Body of pancreas (tissue), 4 donors: Measurements from ENCODE around the gene FAM43B. TPM values are rescaled to one million over a fixed set of nuclear protein-coding genes. Genes with fewer than 3 reads are reported as not detected.

Experiments
- ATAC-seq: fragments of 150-250 bp; one replicate; pipeline ENCODE4 v1.9.1; 2016
- DNase-seq, 4 donors: peaks; one replicate each; pipeline ENCODE4 v3.0.0-alpha.2; 2019
- H3K27ac ChIP-seq, 4 donors: fragments of 200-600 bp; sonication (generic); 1 replicate in 3 of 4; 2 replicates in 1 of 4; pipeline versions ENCODE4 v1.5.1 to v1.6.1; 2016 to 2019; ENCODE audit warnings: mild to moderate bottlenecking in 1 of 4, mixed read lengths in 1 of 4, moderate library complexity in 1 of 4
- H3K27me3 ChIP-seq, 2 donors: fragments of 200-600 bp; sonication (generic); one replicate each; pipeline ENCODE4 v1.6.0; 2016; ENCODE audit warnings: mild to moderate bottlenecking in 1 of 2
- H3K36me3 ChIP-seq, 2 donors: fragments of 200-600 bp; sonication (generic); replicated peaks in 1 of 2; 2 replicates each; pipeline ENCODE4 v1.5.1; 2016; ENCODE audit warnings: low read depth in 2 of 2; ENCODE audit not compliant: insufficient read depth in 1 of 2
- H3K4me1 ChIP-seq: fragments of 200-600 bp; sonication (generic); one replicate; pipeline ENCODE4 v1.6.0; 2016
- H3K4me3 ChIP-seq, 2 donors: fragments of 200-600 bp; sonication (generic); 1 replicate in 1 of 2; 2 replicates in 1 of 2; pipeline ENCODE4 v1.5.1; 2016 to 2019
- H3K9me3 ChIP-seq, 3 donors: fragments of 200-600 bp; sonication (generic); 1 replicate in 2 of 3; 2 replicates in 1 of 3; pipeline ENCODE4 v1.5.1; 2016
- CTCF ChIP-seq, 7 experiments: fragments of 450-650 bp in 4 of 7; fragments of 200-600 bp in 3 of 7; sonication (generic) in 3 of 7; IDR thresholded peaks; one replicate each; pipeline ENCODE4 v1.5.1; 2016 to 2019; ENCODE audit warnings: antibody characterized with exemption in 7 of 7
- POLR2A ChIP-seq, 3 donors: fragments of 450-650 bp; IDR thresholded peaks; one replicate each; pipeline ENCODE4 v1.6.1; 2016; ENCODE audit warnings: antibody characterized with exemption in 3 of 3, mild to moderate bottlenecking in 2 of 3
- WGBS, 2 donors: methylation state at CpG; one replicate each; pipeline ENCODE4 v1.1.5; 2017; 5-methylcytosine and 5-hydroxymethylcytosine counted together
- intact Hi-C: fragments of 100-400 bp; cut with DNase I; formaldehyde crosslinking; loops from one replicate; pipeline ENCODE4 v1.15.1; 2023
- total RNA-seq, 2 donors: library from RNA; depleted of rRNA; stranded (reverse); fragments of >200 nt; gene quantifications; one replicate each; pipeline ENCODE4 v1.1.0, GENCODE V29; 2016

Gene FAM43B
- total RNA-seq, 2 donors from 2014 or later, result 0.26 to 3.6 TPM

GRCh38 chr1:20571427-20571826, 19.1 kb downstream of the FAM43B start:
- Histone ChIP-seq H3K4me3 (no peak overlapping the region), H3K27me3 (no peaks in the 10 kb centered on the region), H3K9me3 (no peaks in the 10 kb centered on the region), H3K27ac (no peak overlapping the region), H3K36me3 (no peaks in the 10 kb centered on the region), H3K4me1 (no peaks in the 10 kb centered on the region)
- no peak for ATAC-seq
- DNase-seq, result no peak
- 79 to 87% methylated on average over 4 to 5 of the region's 5 CpGs for WGBS, 2 donors
- intact Hi-C loops, result no loop called here
- no peak for TF ChIP-seq POLR2A (IDR thresholded peaks at IDR 0.05)
- TF ChIP-seq CTCF (IDR thresholded peaks at IDR 0.05), result no peak

- 65 to 67% methylated on average over 1 of the region's 1 CpG for WGBS, 2 donors
- Histone ChIP-seq H3K27me3 (no peaks in the 10 kb centered on the region), H3K9me3 (no peaks in the 10 kb centered on the region), H3K4me3 (no peak overlapping the region), H3K27ac (no peak overlapping the region), H3K4me1 (no peaks in the 10 kb centered on the region), H3K36me3 (no peaks in the 10 kb centered on the region)
- TF ChIP-seq CTCF (IDR thresholded peaks at IDR 0.05), result no peak
- TF ChIP-seq POLR2A (IDR thresholded peaks at IDR 0.05), result no peak
- intact Hi-C loops, result no loop called here
- ATAC-seq (no peak), DNase-seq (no peak)
These were observed 21.6 kb downstream of the FAM43B start for GRCh38 chr1:20573987-20574386.

- Histone ChIP-seq H3K36me3 (no peaks in the 10 kb centered on the region), H3K4me3 (no peak overlapping the region), H3K27me3 (no peaks in the 10 kb centered on the region), H3K9me3 (no peaks in the 10 kb centered on the region), H3K27ac (no peak overlapping the region), H3K4me1 (no peaks in the 10 kb centered on the region)
- no peak for TF ChIP-seq POLR2A (IDR thresholded peaks at IDR 0.05)
- peak; percentile 15 to 51 (median 35) for TF ChIP-seq CTCF (IDR thresholded peaks at IDR 0.05)
- ATAC-seq (peak; percentile 47), DNase-seq (peak; percentile 58 to 77 (median 66))
- intact Hi-C loops, result no loop called here
- 23 to 24% methylated on average over 18 of the region's 18 CpGs for WGBS, 2 donors
These were observed 22.5 kb downstream of the FAM43B start for GRCh38 chr1:20574686-20575540.

GRCh38 chr1:20575541-20576336, 23.4 kb downstream of the FAM43B start:
- Histone ChIP-seq H3K4me1 (no peaks in the 10 kb centered on the region), H3K9me3 (no peaks in the 10 kb centered on the region), H3K27ac (no peak overlapping the region), H3K27me3 (no peaks in the 10 kb centered on the region), H3K4me3 (no peak overlapping the region), H3K36me3 (no peaks in the 10 kb centered on the region)
- WGBS, 2 donors, result 51 to 58% methylated on average over 9 to 10 of the region's 10 CpGs
- ATAC-seq (no peak), DNase-seq (no peak)
- intact Hi-C loops, result no loop called here
- TF ChIP-seq POLR2A (IDR thresholded peaks at IDR 0.05) (no peak), CTCF (IDR thresholded peaks at IDR 0.05) (no peak)
